ENCODE data around the gene ZFP2.
"Not testable (repeated sequence)": the region's sequence is repeated elsewhere in the genome, so short reads cannot be mapped to it uniquely, and the experiment has no call there.

The ZFP2 gene

DNA sequence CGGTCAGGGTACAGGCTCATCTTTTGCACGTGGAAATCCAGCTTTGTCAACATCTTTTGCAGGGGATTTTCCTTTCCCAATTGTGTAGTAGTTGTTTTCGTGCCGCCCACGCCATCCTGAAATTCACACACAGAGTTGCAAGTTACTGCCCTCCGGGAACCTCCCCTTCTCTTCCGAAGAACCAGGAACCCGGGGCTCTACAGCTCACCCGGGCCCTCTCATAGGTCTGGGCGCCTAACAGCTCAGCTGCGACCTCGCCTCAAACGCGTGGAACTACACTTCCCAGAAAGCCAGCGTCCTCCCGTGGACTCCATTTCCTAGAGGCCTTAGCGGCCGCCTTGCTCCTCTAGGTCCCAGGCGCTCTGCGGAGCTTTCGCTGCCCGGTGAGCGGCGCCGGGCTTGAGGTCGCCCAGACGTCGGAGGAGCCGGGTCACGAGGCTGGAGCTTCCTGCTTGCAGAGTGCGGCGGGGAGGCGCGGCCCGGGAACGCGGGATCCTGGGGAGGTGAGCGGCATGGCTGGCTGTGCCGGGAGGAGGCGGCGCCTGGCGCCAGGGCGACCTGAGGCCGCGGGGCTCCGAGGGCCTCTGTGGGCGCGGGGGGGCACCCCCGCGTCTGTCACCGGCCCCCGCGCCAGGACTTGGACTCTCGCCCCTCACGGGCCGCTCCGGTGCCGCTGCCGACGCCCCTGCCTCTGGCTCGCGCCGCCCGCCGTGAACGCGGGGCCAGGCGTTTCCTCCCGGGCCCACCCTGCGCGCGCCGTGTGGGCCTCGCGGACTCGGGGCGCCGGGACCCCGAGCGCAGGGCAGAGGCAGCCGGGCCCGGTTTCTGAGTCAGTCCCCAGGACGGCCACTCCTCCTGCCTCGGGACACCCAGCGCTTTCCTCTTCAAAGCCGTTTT lies 35.8 kb upstream of the ZFP2 start, which contains the start of gene ZNF354B:
TSS of gene ZNF354B (plus strand) at position 329 of the 897 bp plus-strand sequence. CDS start 1,095 bp downstream, outside the sequence.
- H3K27me3 ChIP-seq (ENCODE audit: insufficient read depth, low read depth): no peaks in the 10 kb centered on the region
- no peak within 1 kb of the TSS for H3K4me3 ChIP-seq (IDR thresholded peaks at IDR 0.05; ENCODE audit: insufficient read depth, low read depth, low read length)
- no peaks in the 10 kb centered on the region for H4K20me1 ChIP-seq (ENCODE audit: insufficient read depth)
- no peak within 1 kb of the TSS for H3K27ac ChIP-seq
- H3K79me2 ChIP-seq (ENCODE audit: insufficient read depth, low read depth): no peaks in the 10 kb centered on the region
- H3K4me1 ChIP-seq (ENCODE audit: low read depth, poor library complexity, severe bottlenecking): no peaks in the 10 kb centered on the region
- H2AFZ ChIP-seq (ENCODE audit: low read depth): peak within 1 kb of the TSS; percentile 49; the same call in 1 of the 2 replicates
- H3K36me3 ChIP-seq (ENCODE audit: insufficient read depth): no peaks in the 10 kb centered on the region
- H3K9ac ChIP-seq: no peak within 1 kb of the TSS
- H3K4me2 ChIP-seq: peak within 1 kb of the TSS; percentile 29; the same call in 1 of the 2 replicates
- TF ChIP-seq, protein P1, sequence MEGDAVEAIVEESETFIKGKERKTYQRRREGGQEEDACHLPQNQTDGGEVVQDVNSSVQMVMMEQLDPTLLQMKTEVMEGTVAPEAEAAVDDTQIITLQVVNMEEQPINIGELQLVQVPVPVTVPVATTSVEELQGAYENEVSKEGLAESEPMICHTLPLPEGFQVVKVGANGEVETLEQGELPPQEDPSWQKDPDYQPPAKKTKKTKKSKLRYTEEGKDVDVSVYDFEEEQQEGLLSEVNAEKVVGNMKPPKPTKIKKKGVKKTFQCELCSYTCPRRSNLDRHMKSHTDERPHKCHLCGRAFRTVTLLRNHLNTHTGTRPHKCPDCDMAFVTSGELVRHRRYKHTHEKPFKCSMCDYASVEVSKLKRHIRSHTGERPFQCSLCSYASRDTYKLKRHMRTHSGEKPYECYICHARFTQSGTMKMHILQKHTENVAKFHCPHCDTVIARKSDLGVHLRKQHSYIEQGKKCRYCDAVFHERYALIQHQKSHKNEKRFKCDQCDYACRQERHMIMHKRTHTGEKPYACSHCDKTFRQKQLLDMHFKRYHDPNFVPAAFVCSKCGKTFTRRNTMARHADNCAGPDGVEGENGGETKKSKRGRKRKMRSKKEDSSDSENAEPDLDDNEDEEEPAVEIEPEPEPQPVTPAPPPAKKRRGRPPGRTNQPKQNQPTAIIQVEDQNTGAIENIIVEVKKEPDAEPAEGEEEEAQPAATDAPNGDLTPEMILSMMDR (conservative IDR thresholded peaks at IDR 0.05; ENCODE audit: low read depth, low read length): no peak

DNA sequence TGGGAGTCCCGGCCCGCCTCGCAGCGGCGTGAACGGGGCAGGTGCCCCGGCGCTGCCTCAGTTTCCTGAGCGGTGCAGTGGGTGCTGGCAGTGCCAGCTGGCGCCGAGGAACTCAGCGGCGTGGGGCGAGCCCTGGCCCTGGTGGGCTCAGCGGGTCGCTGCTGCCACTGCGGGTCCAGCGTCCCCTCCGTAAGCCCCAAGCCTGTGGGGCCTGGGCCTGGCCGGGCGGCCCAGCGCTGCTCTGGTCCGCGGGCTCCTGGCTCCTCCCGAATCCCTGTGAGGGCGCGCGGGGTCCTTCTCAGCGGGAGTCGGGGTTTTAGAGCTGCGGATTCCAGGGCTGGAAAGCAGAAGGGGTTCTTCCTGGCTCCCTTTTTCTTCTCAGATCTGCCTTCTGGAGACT lies 35.1 kb upstream of the ZFP2 start:
- H4K20me1 ChIP-seq (ENCODE audit: insufficient read depth); H3K4me1 ChIP-seq (ENCODE audit: low read depth, poor library complexity, severe bottlenecking); H3K36me3 ChIP-seq (ENCODE audit: insufficient read depth); H3K79me2 ChIP-seq (ENCODE audit: insufficient read depth, low read depth); H3K4me2 ChIP-seq; H3K27me3 ChIP-seq (ENCODE audit: insufficient read depth, low read depth); H3K4me3 ChIP-seq (IDR thresholded peaks at IDR 0.05; ENCODE audit: insufficient read depth, low read depth, low read length); H3K27ac ChIP-seq; H3K9ac ChIP-seq; H2AFZ ChIP-seq (ENCODE audit: low read depth): not testable (repeated sequence)

- Histone ChIP-seq H3K79me2 (ENCODE audit: insufficient read depth, low read depth) (no peaks in the 10 kb centered on the region), H2AFZ (ENCODE audit: low read depth) (no peak overlapping the region), H3K27ac (no peak overlapping the region), H3K36me3 (ENCODE audit: insufficient read depth) (no peaks in the 10 kb centered on the region), H3K9ac (no peak overlapping the region), H3K27me3 (ENCODE audit: insufficient read depth, low read depth) (no peaks in the 10 kb centered on the region), H3K4me3 (IDR thresholded peaks at IDR 0.05; ENCODE audit: insufficient read depth, low read depth, low read length) (no peak overlapping the region), H3K4me1 (ENCODE audit: low read depth, poor library complexity, severe bottlenecking) (no peaks in the 10 kb centered on the region), H4K20me1 (ENCODE audit: insufficient read depth) (no peaks in the 10 kb centered on the region), H3K4me2 (no peak overlapping the region)
- TF ChIP-seq, protein P1 (conservative IDR thresholded peaks at IDR 0.05; ENCODE audit: low read depth, low read length): no peak
These were observed 34.1 kb upstream of the ZFP2 start for GRCh38 chr5:178861627-178862026.

GRCh38 chr5:178866946-178867345 lies 28.8 kb upstream of the ZFP2 start:
- no peaks in the 10 kb centered on the region for H3K4me1 ChIP-seq (ENCODE audit: low read depth, poor library complexity, severe bottlenecking)
- no peak overlapping the region for H3K9ac ChIP-seq
- TF ChIP-seq, protein P1 (conservative IDR thresholded peaks at IDR 0.05; ENCODE audit: low read depth, low read length): no peak
- H4K20me1 ChIP-seq (ENCODE audit: insufficient read depth): no peaks in the 10 kb centered on the region
- no peaks in the 10 kb centered on the region for H3K79me2 ChIP-seq (ENCODE audit: insufficient read depth, low read depth)
- no peaks in the 10 kb centered on the region for H3K27me3 ChIP-seq (ENCODE audit: insufficient read depth, low read depth)
- H2AFZ ChIP-seq (ENCODE audit: low read depth): no peak overlapping the region
- no peak overlapping the region for H3K4me3 ChIP-seq (IDR thresholded peaks at IDR 0.05; ENCODE audit: insufficient read depth, low read depth, low read length)
- H3K27ac ChIP-seq: no peak overlapping the region
- H3K36me3 ChIP-seq (ENCODE audit: insufficient read depth): no peaks in the 10 kb centered on the region
- no peak overlapping the region for H3K4me2 ChIP-seq

DNA sequence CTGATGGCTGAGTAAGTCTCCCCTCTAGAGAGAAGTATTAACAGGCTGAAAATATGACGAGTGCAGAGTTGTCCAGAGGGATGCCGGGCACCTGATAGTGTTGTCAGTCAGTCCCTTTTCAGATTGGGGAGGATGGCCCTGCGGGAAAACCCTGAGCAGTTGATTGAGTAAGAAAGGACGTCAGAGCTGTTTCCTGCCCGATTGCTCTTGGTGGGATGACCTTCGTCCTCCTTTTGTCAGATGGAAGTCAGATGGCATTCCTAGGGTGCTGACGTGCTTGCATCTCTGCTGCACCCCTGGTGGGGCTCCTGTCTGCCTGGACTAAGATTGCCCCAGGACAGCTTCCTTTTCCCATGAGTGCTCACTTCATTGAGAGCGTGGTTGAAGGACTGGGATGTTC lies 26.1 kb upstream of the ZFP2 start:
- no peaks in the 10 kb centered on the region for H3K79me2 ChIP-seq (ENCODE audit: insufficient read depth, low read depth)
- H2AFZ ChIP-seq (ENCODE audit: low read depth): no peak overlapping the region
- no peak overlapping the region for H3K9ac ChIP-seq
- no peaks in the 10 kb centered on the region for H3K4me1 ChIP-seq (ENCODE audit: low read depth, poor library complexity, severe bottlenecking)
- H3K4me2 ChIP-seq: no peak overlapping the region
- no peaks in the 10 kb centered on the region for H3K27me3 ChIP-seq (ENCODE audit: insufficient read depth, low read depth)
- H3K27ac ChIP-seq: no peak overlapping the region
- H4K20me1 ChIP-seq (ENCODE audit: insufficient read depth): no peaks in the 10 kb centered on the region
- no peaks in the 10 kb centered on the region for H3K36me3 ChIP-seq (ENCODE audit: insufficient read depth)
- TF ChIP-seq, protein P1 (conservative IDR thresholded peaks at IDR 0.05; ENCODE audit: low read depth, low read length): no peak
- no peak overlapping the region for H3K4me3 ChIP-seq (IDR thresholded peaks at IDR 0.05; ENCODE audit: insufficient read depth, low read depth, low read length)

All from KMS-11 (cell line).